ENCODE results near the gene BBC3. TPM values are rescaled to one million over a fixed set of nuclear protein-coding genes. Genes with fewer than 3 reads are reported as not detected.

Gene BBC3
- polyA plus RNA-seq, 1 experiment, result 3.6 TPM

DNA sequence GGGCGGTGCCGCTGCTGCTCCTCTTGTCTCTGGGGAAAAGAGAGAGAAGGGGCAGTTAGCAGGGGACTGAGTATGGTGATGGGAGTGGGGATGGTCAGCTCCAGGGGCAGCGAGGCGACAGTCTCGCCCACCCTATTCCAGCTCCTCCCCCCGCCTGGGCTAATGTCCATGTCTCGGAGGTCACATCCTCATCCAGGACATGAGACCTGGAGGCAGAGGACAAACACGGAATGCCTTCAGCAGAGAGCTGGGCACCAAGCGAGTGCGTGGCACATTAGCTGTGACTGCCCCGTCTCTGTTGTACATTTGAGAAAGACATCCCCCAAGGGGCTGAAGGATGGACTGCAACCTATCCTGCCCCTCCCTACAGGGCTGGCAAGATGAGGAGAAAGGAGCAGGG lies 9.1 kb downstream of the BBC3 start:
- H3K4me3 ChIP-seq (ENCODE audit: low read depth, low read length), result no peak overlapping the region
- no peak for TF ChIP-seq CTCF (IDR thresholded peaks at IDR 0.05; ENCODE audit: low read depth, low read length)
- H3K9me3 ChIP-seq (ENCODE audit: control insufficient read depth, insufficient read depth, low read length), result no peaks in the 10 kb centered on the region; the same call in 1 of the 2 replicates
- POLR2A ChIA-PET, result no interaction called here
- CTCF ChIA-PET, result interaction anchor here (1.6 kb wide), 1 partner anchor 11 kb away, joined by 13 read pairs; no protein-coding TSS in a partner anchor
- H3K27ac ChIP-seq (ENCODE audit: low read depth, low read length), result peak overlapping the region; percentile 31
- no peaks in the 10 kb centered on the region for H3K27me3 ChIP-seq (ENCODE audit: control insufficient read depth, insufficient read depth, low read length)
- no peak for DNase-seq (ENCODE audit: low read depth, low spot score)

- TF ChIP-seq CTCF (IDR thresholded peaks at IDR 0.05; ENCODE audit: low read depth, low read length), result no peak
- ChIA-PET POLR2A (no interaction called here), CTCF (interaction anchor here (1.6 kb wide), 1 partner anchor 11 kb away, joined by 13 read pairs; no protein-coding TSS in a partner anchor)
- Histone ChIP-seq H3K27me3 (ENCODE audit: control insufficient read depth, insufficient read depth, low read length) (no peaks in the 10 kb centered on the region), H3K4me3 (ENCODE audit: low read depth, low read length) (no peak overlapping the region), H3K9me3 (ENCODE audit: control insufficient read depth, insufficient read depth, low read length) (no peaks in the 10 kb centered on the region; the same call in 1 of the 2 replicates), H3K27ac (ENCODE audit: low read depth, low read length) (no peak overlapping the region)
- no peak for DNase-seq (ENCODE audit: low read depth, low spot score)
Observed at GRCh38 chr19:47221080-47221841, 9.7 kb downstream of the BBC3 start.

DNA sequence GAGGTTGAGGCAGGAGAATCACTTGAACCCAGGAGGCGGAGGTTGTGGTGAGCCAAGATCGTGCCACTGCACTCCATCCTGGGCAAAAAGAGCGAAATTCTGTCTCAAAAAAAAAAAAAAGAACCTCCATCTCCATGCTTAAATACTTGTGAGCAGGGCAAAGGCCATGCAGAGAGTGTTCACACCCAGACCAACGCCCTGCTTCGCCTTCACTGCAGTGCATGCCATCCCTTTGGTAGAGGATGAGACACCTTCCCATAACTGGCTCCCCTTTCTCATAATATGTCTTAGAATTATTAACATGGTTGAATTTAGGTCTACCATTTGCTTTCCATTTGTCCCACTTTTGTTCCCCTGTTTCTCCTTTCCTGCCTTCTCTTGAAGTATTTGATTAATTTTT lies 15.4 kb downstream of the BBC3 start:
- H3K27ac ChIP-seq (ENCODE audit: low read depth, low read length), result no peak overlapping the region
- ChIA-PET POLR2A (interaction anchor here (2.1 to 2.5 kb wide), 2 partner anchors 10 kb away, joined by 8 to 16 read pairs; no protein-coding TSS in a partner anchor), CTCF (interaction anchor here (0.9 to 10.5 kb wide), 2 partner anchors 10 to 31 kb away, joined by 3 to 295 read pairs; no protein-coding TSS in a partner anchor)
- no peak for DNase-seq (ENCODE audit: low read depth, low spot score)
- H3K9me3 ChIP-seq (ENCODE audit: control insufficient read depth, insufficient read depth, low read length), result no peaks in the 10 kb centered on the region
- H3K27me3 ChIP-seq (ENCODE audit: control insufficient read depth, insufficient read depth, low read length), result no peaks in the 10 kb centered on the region
- TF ChIP-seq CTCF (IDR thresholded peaks at IDR 0.05; ENCODE audit: low read depth, low read length), result no peak
- H3K4me3 ChIP-seq (ENCODE audit: low read depth, low read length), result no peak overlapping the region

GRCh38 chr19:47210689-47211316 lies 20.2 kb downstream of the BBC3 start:
- Histone ChIP-seq H3K9me3 (ENCODE audit: control insufficient read depth, insufficient read depth, low read length) (no peaks in the 10 kb centered on the region), H3K27me3 (ENCODE audit: control insufficient read depth, insufficient read depth, low read length) (no peaks in the 10 kb centered on the region), H3K4me3 (ENCODE audit: low read depth, low read length) (no peak overlapping the region), H3K27ac (ENCODE audit: low read depth, low read length) (peak overlapping the region; percentile 95)
- POLR2A ChIA-PET, result interaction anchor here (0.7 to 4.4 kb wide), 7 partner anchors 13 to 54 kb away, joined by 3 to 78 read pairs (median 4); partner anchors contain the start of gene CCDC9
- TF ChIP-seq CTCF (IDR thresholded peaks at IDR 0.05; ENCODE audit: low read depth, low read length), result peak; percentile 84
- CTCF ChIA-PET, result interaction anchor here (0.8 to 10.5 kb wide), 30 partner anchors 9 to 180 kb away, joined by 3 to 295 read pairs (median 5); partner anchors contain the start of gene CCDC9
- peak; percentile 59 for DNase-seq (ENCODE audit: low read depth, low spot score)
